ENCODE results near the gene PKP1.

DNA sequence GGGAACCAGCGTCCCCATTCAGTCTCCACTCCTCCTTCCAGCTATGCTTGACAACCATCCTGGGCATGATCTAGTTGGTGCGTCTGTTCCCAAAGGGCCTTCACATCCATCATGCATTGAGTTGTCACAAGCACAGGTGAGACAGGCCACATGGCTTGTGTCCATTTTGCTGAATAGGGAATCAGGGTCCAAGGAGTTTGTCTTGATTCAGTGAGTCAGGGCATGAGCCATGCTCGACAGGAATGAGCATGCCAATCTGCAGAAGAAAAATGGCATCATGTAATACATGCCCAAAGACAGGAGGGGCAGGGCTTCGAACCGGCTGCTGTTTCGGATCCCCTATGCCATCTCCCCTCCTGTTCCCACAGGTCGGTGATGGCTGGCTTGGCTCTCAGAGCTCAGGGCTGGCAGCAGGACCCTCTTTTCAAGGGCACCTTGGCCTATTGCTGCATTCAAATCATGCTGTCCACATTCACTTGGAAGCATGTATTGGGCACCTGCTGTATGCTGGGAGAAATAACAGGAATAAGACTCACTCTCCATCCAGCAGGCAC is 44.5 kb downstream of the PKP1 start:
- TF ChIP-seq POLR2AphosphoS5 (IDR thresholded peaks at IDR 0.05; ENCODE audit: low read depth) (no peak), EZH2phosphoT487 (IDR thresholded peaks at IDR 0.05; ENCODE audit: unreplicated experiment) (no peak)
- TF ChIP-seq, protein P1, sequence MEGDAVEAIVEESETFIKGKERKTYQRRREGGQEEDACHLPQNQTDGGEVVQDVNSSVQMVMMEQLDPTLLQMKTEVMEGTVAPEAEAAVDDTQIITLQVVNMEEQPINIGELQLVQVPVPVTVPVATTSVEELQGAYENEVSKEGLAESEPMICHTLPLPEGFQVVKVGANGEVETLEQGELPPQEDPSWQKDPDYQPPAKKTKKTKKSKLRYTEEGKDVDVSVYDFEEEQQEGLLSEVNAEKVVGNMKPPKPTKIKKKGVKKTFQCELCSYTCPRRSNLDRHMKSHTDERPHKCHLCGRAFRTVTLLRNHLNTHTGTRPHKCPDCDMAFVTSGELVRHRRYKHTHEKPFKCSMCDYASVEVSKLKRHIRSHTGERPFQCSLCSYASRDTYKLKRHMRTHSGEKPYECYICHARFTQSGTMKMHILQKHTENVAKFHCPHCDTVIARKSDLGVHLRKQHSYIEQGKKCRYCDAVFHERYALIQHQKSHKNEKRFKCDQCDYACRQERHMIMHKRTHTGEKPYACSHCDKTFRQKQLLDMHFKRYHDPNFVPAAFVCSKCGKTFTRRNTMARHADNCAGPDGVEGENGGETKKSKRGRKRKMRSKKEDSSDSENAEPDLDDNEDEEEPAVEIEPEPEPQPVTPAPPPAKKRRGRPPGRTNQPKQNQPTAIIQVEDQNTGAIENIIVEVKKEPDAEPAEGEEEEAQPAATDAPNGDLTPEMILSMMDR (conservative IDR thresholded peaks at IDR 0.05; ENCODE audit: low read depth in 2 of 2) = no peak
- TF ChIP-seq, protein P2, sequence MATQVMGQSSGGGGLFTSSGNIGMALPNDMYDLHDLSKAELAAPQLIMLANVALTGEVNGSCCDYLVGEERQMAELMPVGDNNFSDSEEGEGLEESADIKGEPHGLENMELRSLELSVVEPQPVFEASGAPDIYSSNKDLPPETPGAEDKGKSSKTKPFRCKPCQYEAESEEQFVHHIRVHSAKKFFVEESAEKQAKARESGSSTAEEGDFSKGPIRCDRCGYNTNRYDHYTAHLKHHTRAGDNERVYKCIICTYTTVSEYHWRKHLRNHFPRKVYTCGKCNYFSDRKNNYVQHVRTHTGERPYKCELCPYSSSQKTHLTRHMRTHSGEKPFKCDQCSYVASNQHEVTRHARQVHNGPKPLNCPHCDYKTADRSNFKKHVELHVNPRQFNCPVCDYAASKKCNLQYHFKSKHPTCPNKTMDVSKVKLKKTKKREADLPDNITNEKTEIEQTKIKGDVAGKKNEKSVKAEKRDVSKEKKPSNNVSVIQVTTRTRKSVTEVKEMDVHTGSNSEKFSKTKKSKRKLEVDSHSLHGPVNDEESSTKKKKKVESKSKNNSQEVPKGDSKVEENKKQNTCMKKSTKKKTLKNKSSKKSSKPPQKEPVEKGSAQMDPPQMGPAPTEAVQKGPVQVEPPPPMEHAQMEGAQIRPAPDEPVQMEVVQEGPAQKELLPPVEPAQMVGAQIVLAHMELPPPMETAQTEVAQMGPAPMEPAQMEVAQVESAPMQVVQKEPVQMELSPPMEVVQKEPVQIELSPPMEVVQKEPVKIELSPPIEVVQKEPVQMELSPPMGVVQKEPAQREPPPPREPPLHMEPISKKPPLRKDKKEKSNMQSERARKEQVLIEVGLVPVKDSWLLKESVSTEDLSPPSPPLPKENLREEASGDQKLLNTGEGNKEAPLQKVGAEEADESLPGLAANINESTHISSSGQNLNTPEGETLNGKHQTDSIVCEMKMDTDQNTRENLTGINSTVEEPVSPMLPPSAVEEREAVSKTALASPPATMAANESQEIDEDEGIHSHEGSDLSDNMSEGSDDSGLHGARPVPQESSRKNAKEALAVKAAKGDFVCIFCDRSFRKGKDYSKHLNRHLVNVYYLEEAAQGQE (IDR thresholded peaks at IDR 0.05; ENCODE audit: unreplicated experiment) = no peak
